Measurements from ENCODE around the gene VAT1L.

DNA sequence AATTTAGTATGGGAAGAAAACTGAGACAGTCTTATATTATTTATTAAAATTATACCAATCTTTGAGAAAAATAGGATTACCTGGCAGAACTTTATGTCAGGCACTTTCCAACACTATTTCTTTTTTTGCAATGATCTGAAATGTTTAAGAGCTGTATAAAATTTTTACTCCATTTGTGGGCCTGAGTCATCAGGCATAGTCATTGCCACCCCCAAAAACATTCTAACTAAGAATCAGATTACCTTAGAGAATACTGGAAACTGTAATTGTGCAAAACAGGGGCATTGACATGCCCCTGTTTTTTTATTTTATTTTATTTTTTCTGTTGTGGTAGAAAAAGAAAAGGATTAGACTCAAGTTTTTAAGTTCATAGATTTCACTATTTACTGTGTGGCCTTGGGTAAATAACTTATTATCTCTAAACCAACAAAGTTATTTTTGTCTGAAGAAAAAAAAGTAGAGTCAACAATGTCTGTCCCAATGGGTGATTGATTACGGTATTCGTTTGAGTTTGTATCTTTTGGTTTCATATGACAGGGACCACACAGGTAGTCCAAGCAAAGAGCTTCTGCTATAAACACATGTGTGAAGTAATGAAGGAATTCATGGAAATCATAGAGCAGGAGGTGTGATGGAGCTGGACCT is 24.6 kb downstream of the VAT1L start:
- TF ChIP-seq POLR2AphosphoS5 (IDR thresholded peaks at IDR 0.05) (no peak), POLR2A (IDR thresholded peaks at IDR 0.05) (no peak)
- TF ChIP-seq, protein P1, sequence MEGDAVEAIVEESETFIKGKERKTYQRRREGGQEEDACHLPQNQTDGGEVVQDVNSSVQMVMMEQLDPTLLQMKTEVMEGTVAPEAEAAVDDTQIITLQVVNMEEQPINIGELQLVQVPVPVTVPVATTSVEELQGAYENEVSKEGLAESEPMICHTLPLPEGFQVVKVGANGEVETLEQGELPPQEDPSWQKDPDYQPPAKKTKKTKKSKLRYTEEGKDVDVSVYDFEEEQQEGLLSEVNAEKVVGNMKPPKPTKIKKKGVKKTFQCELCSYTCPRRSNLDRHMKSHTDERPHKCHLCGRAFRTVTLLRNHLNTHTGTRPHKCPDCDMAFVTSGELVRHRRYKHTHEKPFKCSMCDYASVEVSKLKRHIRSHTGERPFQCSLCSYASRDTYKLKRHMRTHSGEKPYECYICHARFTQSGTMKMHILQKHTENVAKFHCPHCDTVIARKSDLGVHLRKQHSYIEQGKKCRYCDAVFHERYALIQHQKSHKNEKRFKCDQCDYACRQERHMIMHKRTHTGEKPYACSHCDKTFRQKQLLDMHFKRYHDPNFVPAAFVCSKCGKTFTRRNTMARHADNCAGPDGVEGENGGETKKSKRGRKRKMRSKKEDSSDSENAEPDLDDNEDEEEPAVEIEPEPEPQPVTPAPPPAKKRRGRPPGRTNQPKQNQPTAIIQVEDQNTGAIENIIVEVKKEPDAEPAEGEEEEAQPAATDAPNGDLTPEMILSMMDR (IDR thresholded peaks at IDR 0.05): no peak

Measured in stomach (tissue), 4 donors.